Prostate gland (tissue), 2 donors: Measurements from ENCODE around the gene SLC34A3.

ENCODE experiments used
- CTCF ChIP-seq, 4 experiments: fragments of 200-600 bp in 2 of 4; fragments of 450-650 bp in 2 of 4; sonication (generic) in 2 of 4; IDR thresholded peaks; 1 replicate in 3 of 4; 2 replicates in 1 of 4; pipeline ENCODE4 v1.5.1; 2016 to 2019; ENCODE audit warnings: antibody characterized with exemption in 4 of 4, mild to moderate bottlenecking in 2 of 4, moderate library complexity in 2 of 4
- POLR2A ChIP-seq: fragments of 450-650 bp; IDR thresholded peaks from one replicate; pipeline ENCODE4 v1.6.1; 2016; ENCODE audit warnings: antibody characterized with exemption, mild to moderate bottlenecking
- POLR2AphosphoS5 ChIP-seq: sonication (generic); formaldehyde crosslinking; IDR thresholded peaks from one replicate; pipeline ENCODE4 v1.6.1; 2017; ENCODE audit warnings: antibody characterized with exemption

GRCh38 chr9:137236238-137236935 lies 5.7 kb downstream of the SLC34A3 start:
- peak; percentile 74 for TF ChIP-seq POLR2AphosphoS5
- TF ChIP-seq CTCF (IDR thresholded peaks at IDR 0.05): peak; percentile 98 to 100 (median 99)
- peak; percentile 10 for TF ChIP-seq POLR2A
